KMS-11 (cell line): ENCODE measurements around the gene JARID2.

Source experiments
- H2AFZ ChIP-seq: fragments of 200-600 bp; sonication (generic); 2 replicates; pipeline ENCODE4 v1.6.1; 2016; ENCODE audit warnings: antibody characterized with exemption, mixed run types, low read depth
- H3K27ac ChIP-seq: fragments of 200-600 bp; sonication (generic); 2 replicates; pipeline ENCODE4 v1.6.1; 2016; ENCODE audit warnings: mild to moderate bottlenecking, mixed run types
- H3K27me3 ChIP-seq: fragments of 200-600 bp; sonication (generic); 2 replicates; pipeline ENCODE4 v1.6.1; 2017; ENCODE audit warnings: mild to moderate bottlenecking, low read depth, mixed run types, moderate library complexity; ENCODE audit not compliant: insufficient read depth
- H3K36me3 ChIP-seq: fragments of 200-600 bp; sonication (generic); 2 replicates; pipeline ENCODE4 v1.6.1; 2017; ENCODE audit warnings: mild to moderate bottlenecking, mixed run types; ENCODE audit not compliant: insufficient read depth
- H3K4me1 ChIP-seq: fragments of 200-600 bp; sonication (generic); 2 replicates; pipeline ENCODE4 v1.6.1; 2016; ENCODE audit warnings: mild to moderate bottlenecking, low read depth, mixed run types; ENCODE audit not compliant: poor library complexity, severe bottlenecking
- H3K4me2 ChIP-seq: fragments of 200-600 bp; sonication (generic); 2 replicates; pipeline ENCODE4 v1.7.0; 2016; ENCODE audit warnings: mild to moderate bottlenecking, mixed run types
- H3K4me3 ChIP-seq: fragments of 200-600 bp; sonication (generic); IDR thresholded peaks from 2 replicates; pipeline ENCODE4 v1.6.1; 2017; ENCODE audit warnings: low read depth, low read length, mixed read lengths; ENCODE audit not compliant: insufficient read depth
- H3K79me2 ChIP-seq: fragments of 200-600 bp; sonication (generic); 2 replicates; pipeline ENCODE4 v1.6.1; 2016; ENCODE audit warnings: low read depth, mixed run types; ENCODE audit not compliant: insufficient read depth
- H3K9ac ChIP-seq: fragments of 200-600 bp; sonication (generic); 2 replicates; pipeline ENCODE4 v1.6.1; 2016; ENCODE audit warnings: mild to moderate bottlenecking, mixed run types
- H4K20me1 ChIP-seq: fragments of 200-600 bp; sonication (generic); 2 replicates; pipeline ENCODE4 v1.6.1; 2016; ENCODE audit warnings: mild to moderate bottlenecking, mixed run types; ENCODE audit not compliant: insufficient read depth
- TF ChIP-seq, protein P1 (sequence below): fragments of 200-600 bp; sonication (generic); conservative IDR thresholded peaks from 2 replicates; pipeline ENCODE4 v1.6.1; 2017; ENCODE audit warnings: low read depth, mild to moderate bottlenecking, antibody characterized with exemption, low read length, moderate library complexity, mixed read lengths

The JARID2 gene

DNA sequence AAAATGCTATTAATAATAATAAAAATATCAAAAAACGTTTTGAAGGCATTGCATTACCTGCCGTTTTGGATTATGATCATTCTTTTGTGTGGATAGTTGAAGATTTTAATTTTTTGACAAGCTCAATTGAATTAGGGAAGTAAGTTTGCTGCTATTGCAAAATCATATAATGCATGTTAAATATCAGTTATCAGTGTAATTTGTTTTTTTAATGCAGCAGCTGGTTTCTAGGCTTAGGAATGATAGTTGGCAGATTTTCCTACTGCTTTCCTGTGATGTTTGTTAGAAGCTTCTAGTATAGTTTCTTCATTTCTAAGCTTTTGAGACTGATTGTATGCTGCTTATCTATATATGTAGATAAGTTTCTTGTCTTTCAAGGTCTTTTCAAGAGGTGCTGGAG is 99.0 kb downstream of the JARID2 start:
- H3K4me2 ChIP-seq = no peak overlapping the region
- TF ChIP-seq, protein P1, sequence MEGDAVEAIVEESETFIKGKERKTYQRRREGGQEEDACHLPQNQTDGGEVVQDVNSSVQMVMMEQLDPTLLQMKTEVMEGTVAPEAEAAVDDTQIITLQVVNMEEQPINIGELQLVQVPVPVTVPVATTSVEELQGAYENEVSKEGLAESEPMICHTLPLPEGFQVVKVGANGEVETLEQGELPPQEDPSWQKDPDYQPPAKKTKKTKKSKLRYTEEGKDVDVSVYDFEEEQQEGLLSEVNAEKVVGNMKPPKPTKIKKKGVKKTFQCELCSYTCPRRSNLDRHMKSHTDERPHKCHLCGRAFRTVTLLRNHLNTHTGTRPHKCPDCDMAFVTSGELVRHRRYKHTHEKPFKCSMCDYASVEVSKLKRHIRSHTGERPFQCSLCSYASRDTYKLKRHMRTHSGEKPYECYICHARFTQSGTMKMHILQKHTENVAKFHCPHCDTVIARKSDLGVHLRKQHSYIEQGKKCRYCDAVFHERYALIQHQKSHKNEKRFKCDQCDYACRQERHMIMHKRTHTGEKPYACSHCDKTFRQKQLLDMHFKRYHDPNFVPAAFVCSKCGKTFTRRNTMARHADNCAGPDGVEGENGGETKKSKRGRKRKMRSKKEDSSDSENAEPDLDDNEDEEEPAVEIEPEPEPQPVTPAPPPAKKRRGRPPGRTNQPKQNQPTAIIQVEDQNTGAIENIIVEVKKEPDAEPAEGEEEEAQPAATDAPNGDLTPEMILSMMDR = no peak
- H4K20me1 ChIP-seq = no peaks in the 10 kb centered on the region
- no peak overlapping the region for H3K9ac ChIP-seq
- H3K4me3 ChIP-seq = no peak overlapping the region
- peaks cover 35% of the 10 kb centered on the region; the same call in 1 of the 2 replicates for H3K79me2 ChIP-seq
- H3K36me3 ChIP-seq = no peaks in the 10 kb centered on the region
- H3K27me3 ChIP-seq = no peaks in the 10 kb centered on the region
- H2AFZ ChIP-seq = no peak overlapping the region
- no peaks in the 10 kb centered on the region for H3K4me1 ChIP-seq
- no peak overlapping the region for H3K27ac ChIP-seq

DNA sequence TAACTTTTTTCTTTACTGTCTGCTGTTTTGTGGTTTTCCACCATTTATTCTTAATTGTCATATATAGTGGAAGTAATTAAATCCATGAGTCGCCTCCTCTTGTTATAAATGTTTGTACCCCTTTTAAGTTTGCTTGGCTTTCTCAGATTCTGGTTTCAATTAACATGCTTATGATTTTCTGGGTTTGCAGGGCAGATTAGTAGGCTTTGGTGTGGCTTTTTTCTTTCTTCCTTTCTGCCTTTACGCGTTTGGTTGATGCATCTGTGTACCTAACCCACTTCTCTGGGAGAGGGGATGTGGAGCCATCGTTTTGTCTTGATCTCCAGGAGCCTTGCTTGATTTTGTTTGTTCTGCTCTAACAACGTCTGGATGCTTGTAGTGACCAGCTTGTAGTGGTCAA is 100.4 kb downstream of the JARID2 start:
- Histone ChIP-seq H3K9ac (no peak overlapping the region), H3K79me2 (peaks cover 35% of the 10 kb centered on the region; the same call in 1 of the 2 replicates), H4K20me1 (no peaks in the 10 kb centered on the region), H2AFZ (no peak overlapping the region), H3K27ac (no peak overlapping the region), H3K27me3 (no peaks in the 10 kb centered on the region), H3K4me3 (no peak overlapping the region), H3K4me2 (no peak overlapping the region), H3K36me3 (no peaks in the 10 kb centered on the region), H3K4me1 (no peaks in the 10 kb centered on the region)
- TF ChIP-seq, protein P1 = no peak

DNA sequence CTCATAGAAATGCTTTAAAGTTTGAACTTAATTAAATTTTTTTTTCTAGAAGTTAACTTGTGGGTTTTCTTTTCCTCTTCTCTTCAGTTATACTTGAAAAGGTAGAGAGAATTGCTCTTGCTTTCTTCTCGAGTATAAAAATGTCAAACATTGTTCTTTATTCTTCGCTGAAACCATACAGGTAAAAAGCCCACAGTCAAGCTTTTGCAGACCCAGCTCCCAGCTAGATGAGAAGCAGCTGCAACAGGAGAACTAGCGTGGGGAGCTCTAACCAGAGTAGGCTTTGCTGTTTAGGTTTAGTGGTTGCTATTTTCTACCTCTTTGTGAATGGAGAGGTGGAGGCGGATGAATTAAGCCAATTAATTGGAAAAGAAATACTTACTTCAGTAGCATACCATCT is 102.7 kb downstream of the JARID2 start:
- Histone ChIP-seq H2AFZ (no peak overlapping the region), H3K9ac (no peak overlapping the region), H3K79me2 (peaks cover 38% of the 10 kb centered on the region; the same call in 1 of the 2 replicates), H4K20me1 (no peaks in the 10 kb centered on the region), H3K4me1 (no peaks in the 10 kb centered on the region), H3K27ac (no peak overlapping the region), H3K27me3 (no peaks in the 10 kb centered on the region), H3K4me2 (no peak overlapping the region), H3K36me3 (no peaks in the 10 kb centered on the region), H3K4me3 (no peak overlapping the region)
- TF ChIP-seq, protein P1 = no peak

DNA sequence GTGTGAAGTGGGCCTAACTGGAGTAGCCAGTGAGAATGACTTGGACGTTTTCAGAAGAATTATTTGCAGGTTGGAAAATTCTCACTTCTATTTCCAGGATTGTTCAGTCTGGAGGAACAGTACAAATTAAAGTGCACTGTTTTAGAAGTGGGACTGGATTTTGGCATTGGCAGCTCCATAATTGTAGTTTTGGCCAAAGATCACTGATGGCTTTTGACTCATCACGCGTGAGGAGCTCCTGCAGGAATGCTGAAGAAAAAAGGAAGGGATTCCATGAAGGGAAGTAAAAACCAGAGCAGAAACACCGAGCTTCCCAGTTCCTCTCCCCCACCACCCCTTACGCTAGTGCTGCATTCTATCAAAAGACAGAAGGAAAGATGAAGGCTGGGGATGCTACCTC is 103.5 kb downstream of the JARID2 start:
- Histone ChIP-seq H2AFZ (no peak overlapping the region), H3K9ac (no peak overlapping the region), H3K27ac (no peak overlapping the region), H3K36me3 (no peaks in the 10 kb centered on the region), H4K20me1 (no peaks in the 10 kb centered on the region), H3K79me2 (peaks cover 30% of the 10 kb centered on the region; the same call in 1 of the 2 replicates), H3K27me3 (no peaks in the 10 kb centered on the region), H3K4me3 (no peak overlapping the region), H3K4me2 (no peak overlapping the region), H3K4me1 (no peaks in the 10 kb centered on the region)
- TF ChIP-seq, protein P1 = no peak
